Esophagus muscularis mucosa (tissue), 4 donors: ENCODE measurements around the gene UBE2O. TPM values are rescaled to one million over a fixed set of nuclear protein-coding genes. Genes with fewer than 3 reads are reported as not detected.

Source experiments
- DNase-seq: peaks from one replicate; pipeline ENCODE4 v3.0.0-alpha.2; 2017; ENCODE audit errors: extremely low spot score
- H3K27ac ChIP-seq, 4 donors: fragments of 200-600 bp; sonication (generic); replicated peaks in 1 of 4; 1 replicate in 3 of 4; 2 replicates in 1 of 4; pipeline ENCODE4 v1.5.1; 2016 to 2019; ENCODE audit warnings: mild to moderate bottlenecking in 1 of 4
- H3K27me3 ChIP-seq, 4 donors: fragments of 200-600 bp; sonication (generic); one replicate each; pipeline versions ENCODE4 v1.5.1 to v1.6.0; 2016 to 2019
- H3K36me3 ChIP-seq, 4 donors: fragments of 200-600 bp; sonication (generic); one replicate each; pipeline ENCODE4 v1.5.1; 2016 to 2019
- H3K4me1 ChIP-seq, 4 donors: fragments of 200-600 bp; sonication (generic); one replicate each; pipeline ENCODE4 v1.5.1; 2016 to 2019
- H3K4me3 ChIP-seq, 4 donors: fragments of 200-600 bp; sonication (generic); 1 replicate in 2 of 4; 2 replicates in 2 of 4; pipeline ENCODE4 v1.5.1; 2016 to 2019; ENCODE audit warnings: mild to moderate bottlenecking in 4 of 4, moderate library complexity in 1 of 4
- H3K9me3 ChIP-seq, 4 donors: fragments of 200-600 bp; sonication (generic); 1 replicate in 3 of 4; 2 replicates in 1 of 4; pipeline ENCODE4 v1.5.1; 2016 to 2019
- CTCF ChIP-seq, 3 experiments: fragments of 200-600 bp in 2 of 3; fragments of 450-650 bp in 1 of 3; sonication (generic) in 2 of 3; IDR thresholded peaks; one replicate each; pipeline ENCODE4 v1.5.1; 2017 to 2019; ENCODE audit warnings: antibody characterized with exemption in 3 of 3, mild to moderate bottlenecking in 2 of 3, moderate library complexity in 1 of 3
- EP300 ChIP-seq: sonication (generic); formaldehyde crosslinking; IDR thresholded peaks from one replicate; pipeline ENCODE4 v1.6.1; 2017; ENCODE audit warnings: antibody characterized with exemption
- POLR2A ChIP-seq: fragments of 450-650 bp; IDR thresholded peaks from one replicate; pipeline ENCODE4 v1.6.1; 2017; ENCODE audit warnings: antibody characterized with exemption, moderate library complexity, mild to moderate bottlenecking, low read depth
- POLR2AphosphoS5 ChIP-seq, 2 donors: sonication (generic); formaldehyde crosslinking; IDR thresholded peaks; one replicate each; pipeline ENCODE4 v1.6.1; 2017; ENCODE audit warnings: antibody characterized with exemption in 2 of 2
- WGBS: methylation state at CpG from one replicate; pipeline ENCODE4 v1.1.5; 2018; 5-methylcytosine and 5-hydroxymethylcytosine counted together
- intact Hi-C: fragments of 100-400 bp; cut with DNase I; formaldehyde crosslinking; loops from one replicate; pipeline ENCODE4 v1.15.1; 2023
- total RNA-seq, 4 donors: library from RNA; depleted of rRNA; stranded (reverse); fragments of >200 nt; gene quantifications; one replicate each; pipeline versions ENCODE4 v1.1.0 to v1.2.1, GENCODE V29; 2016

UBE2O gene
- total RNA-seq, 4 donors from 2014 or later: 14.1 to 21.7 (median 19.0) TPM

GRCh38 chr17:76357597-76358158, 95.3 kb downstream of the UBE2O start:
- no peaks in the 10 kb centered on the region for H3K9me3 ChIP-seq
- DNase-seq: no peak
- no peaks in the 10 kb centered on the region for H3K36me3 ChIP-seq
- WGBS: 89% methylated on average over 6 of the region's 6 CpGs
- TF ChIP-seq POLR2A (no peak), EP300 (no peak), CTCF (IDR thresholded peaks at IDR 0.05) (no peak), POLR2AphosphoS5 (IDR thresholded peaks at IDR 0.05) (no peak)
- no peak overlapping the region for H3K27ac ChIP-seq
- intact Hi-C loops: no loop called here
- no peaks in the 10 kb centered on the region for H3K27me3 ChIP-seq
- peaks cover 20 to 31% (median 26%) of the 10 kb centered on the region in 4 donors for H3K4me1 ChIP-seq
- no peak overlapping the region for H3K4me3 ChIP-seq

- intact Hi-C loops: no loop called here
- Histone ChIP-seq H3K27ac (no peak overlapping the region), H3K4me3 (no peak overlapping the region), H3K9me3 (no peaks in the 10 kb centered on the region), H3K36me3 (no peaks in the 10 kb centered on the region), H3K27me3 (no peaks in the 10 kb centered on the region), H3K4me1 (peaks cover 15 to 31% (median 26%) of the 10 kb centered on the region in 4 donors)
- TF ChIP-seq POLR2A: no peak
- no peak for TF ChIP-seq EP300
- TF ChIP-seq POLR2AphosphoS5 (IDR thresholded peaks at IDR 0.05): no peak
- TF ChIP-seq CTCF (IDR thresholded peaks at IDR 0.05): no peak
- no peak for DNase-seq
- 79% methylated on average over 12 of the region's 12 CpGs for WGBS
Measured at GRCh38 chr17:76356803-76357456, 96.0 kb downstream of the UBE2O start.

GRCh38 chr17:76354747-76355310, 98.1 kb downstream of the UBE2O start:
- H3K36me3 ChIP-seq: no peaks in the 10 kb centered on the region
- no peak for DNase-seq
- H3K4me1 ChIP-seq: peaks cover 17 to 30% (median 29%) of the 10 kb centered on the region in 4 donors
- H3K27me3 ChIP-seq: no peaks in the 10 kb centered on the region
- intact Hi-C loops: loop anchor here (5.0 kb wide), 1 partner anchor 32 kb away; no protein-coding TSS in a partner anchor
- TF ChIP-seq POLR2A (no peak), CTCF (IDR thresholded peaks at IDR 0.05) (no peak), EP300 (no peak), POLR2AphosphoS5 (IDR thresholded peaks at IDR 0.05) (no peak)
- no peak overlapping the region for H3K27ac ChIP-seq
- peak overlapping the region in 3 of 4 donors; percentile 97 to 99 (median 98) for H3K4me3 ChIP-seq
- no peaks in the 10 kb centered on the region for H3K9me3 ChIP-seq
- 68% methylated on average over 13 of the region's 13 CpGs for WGBS

- 2% methylated on average over 18 of the region's 18 CpGs for WGBS
- intact Hi-C loops: loop anchor here (5.0 kb wide), 1 partner anchor 33 kb away; no protein-coding TSS in a partner anchor
- DNase-seq: no peak
Measured at GRCh38 chr17:76354317-76354729, 98.6 kb downstream of the UBE2O start.

More at GRCh38 chr17:76354317-76354729, 98.6 kb downstream of the UBE2O start:
- no peak for TF ChIP-seq EP300
- TF ChIP-seq CTCF (IDR thresholded peaks at IDR 0.05): no peak
- no peak for TF ChIP-seq POLR2AphosphoS5 (IDR thresholded peaks at IDR 0.05)
- Histone ChIP-seq H3K9me3 (no peaks in the 10 kb centered on the region), H3K36me3 (no peaks in the 10 kb centered on the region), H3K27me3 (no peaks in the 10 kb centered on the region), H3K4me3 (peak overlapping the region; percentile 94 to 99 (median 98)), H3K27ac (peak overlapping the region; percentile 86 to 93 (median 90)), H3K4me1 (peaks cover 17 to 30% (median 29%) of the 10 kb centered on the region in 4 donors)
